Skin epidermis (tissue), 12 donors: ENCODE measurements around the gene PRSS53.

Source experiments
- H3K27ac ChIP-seq, 21 experiments: fragments of 200-600 bp; sonication (generic) in 11 of 21; one replicate each; pipeline ENCODE4 v1.5.0; 2020; ENCODE audit warnings: mild to moderate bottlenecking in 3 of 21, inconsistent platforms in 2 of 21, moderate library complexity in 2 of 21
- H3K4me3 ChIP-seq, 7 experiments: fragments of 200-600 bp; sonication (generic) in 2 of 7; one replicate each; pipeline ENCODE4 v1.5.0; 2020; ENCODE audit warnings: inconsistent platforms in 2 of 7, mild to moderate bottlenecking in 2 of 7, moderate library complexity in 1 of 7

Gene PRSS53

DNA sequence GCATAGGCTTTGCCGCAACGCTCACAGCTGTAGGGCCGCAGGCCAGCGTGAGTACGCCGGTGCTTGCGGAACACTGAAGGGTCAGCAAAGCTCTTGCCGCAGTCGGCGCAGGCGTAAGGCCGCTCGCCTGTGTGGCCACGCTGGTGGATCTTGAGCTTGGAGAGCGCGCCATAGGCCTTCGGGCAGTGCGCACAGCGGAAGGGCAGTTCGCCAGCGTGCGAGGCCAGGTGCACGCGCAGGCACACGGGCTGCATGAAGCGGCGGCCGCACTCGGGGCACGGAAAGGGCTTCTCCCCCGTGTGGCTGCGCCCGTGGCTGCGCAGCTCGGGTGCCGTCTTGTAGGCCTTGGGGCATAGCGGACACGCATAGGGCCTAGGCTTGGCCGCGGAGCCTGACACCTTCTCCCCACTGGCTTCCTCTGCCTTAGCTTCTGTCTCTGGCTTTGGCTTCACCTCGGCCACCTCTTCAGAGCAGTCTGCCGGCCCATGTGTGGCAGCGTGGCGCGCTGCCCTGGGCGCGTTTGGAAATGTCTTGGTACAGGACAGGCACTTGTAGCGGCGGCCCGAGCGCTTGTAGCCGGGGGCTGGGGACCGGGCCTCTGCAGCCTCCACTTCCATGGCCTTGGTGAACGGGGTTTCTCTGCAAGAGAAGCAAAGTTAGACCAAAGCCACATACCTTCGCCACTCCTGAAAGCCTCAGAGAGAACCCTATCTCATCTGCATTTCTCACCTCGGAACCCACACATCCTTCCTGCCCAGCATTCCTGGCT, 24.7 kb downstream of the PRSS53 start:
- peak overlapping the region in 1 of 7 experiments; percentile 3 for H3K4me3 ChIP-seq

DNA sequence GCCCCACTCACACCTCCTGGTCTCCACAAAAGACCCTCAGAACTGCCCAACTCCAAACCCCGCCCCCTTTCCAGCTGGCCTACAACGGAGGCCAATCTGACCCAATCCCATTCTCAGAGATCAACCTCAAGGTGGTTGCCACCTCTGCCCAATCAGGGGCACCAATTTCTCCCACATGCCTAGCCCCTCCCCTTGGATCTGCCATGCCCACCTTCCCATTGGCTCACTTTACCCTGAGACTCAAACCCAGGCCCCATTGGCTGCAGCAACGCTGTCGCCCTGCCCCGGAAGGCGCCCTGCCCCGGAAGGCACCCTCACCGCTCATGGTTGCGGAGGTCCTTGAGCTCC, 25.3 kb downstream of the PRSS53 start:
- peak overlapping the region in 1 of 7 experiments; percentile 3 for H3K4me3 ChIP-seq

More for the DNA sequence above, 24.7 kb downstream of the PRSS53 start:
- H3K27ac ChIP-seq = peak overlapping the region in 20 of 21 experiments; percentile 30 to 89 (median 77)

DNA sequence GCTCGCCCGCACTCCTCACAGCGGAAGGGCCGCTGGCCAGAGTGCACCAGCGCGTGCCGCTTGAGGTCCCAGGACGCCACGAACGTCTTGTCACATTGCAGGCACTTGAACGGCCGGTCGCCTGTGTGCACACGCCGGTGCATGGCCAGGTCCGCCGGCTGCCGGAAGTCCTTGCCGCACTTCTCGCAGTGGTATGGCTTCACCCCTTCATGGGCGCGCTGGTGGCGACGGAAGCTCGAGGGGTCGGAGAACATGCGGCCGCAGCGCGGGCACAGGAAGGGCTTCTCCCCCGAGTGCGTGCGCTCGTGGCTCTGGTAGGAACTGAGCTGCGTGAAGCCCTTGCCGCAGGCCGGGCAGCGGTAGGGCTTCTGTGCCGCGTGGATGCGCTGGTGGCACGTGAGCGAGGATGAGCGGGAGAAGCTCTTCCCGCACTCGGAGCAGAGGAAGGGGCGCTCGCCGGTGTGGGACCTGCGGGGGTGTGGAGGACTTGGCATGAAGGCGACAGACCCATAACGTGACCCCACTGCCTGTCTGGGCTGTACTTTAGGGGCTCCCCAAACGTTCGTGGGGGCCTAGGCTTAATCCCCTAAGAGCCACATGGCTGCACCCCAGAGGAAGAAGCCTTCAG, 26.8 kb downstream of the PRSS53 start:
- H3K4me3 ChIP-seq = no peak overlapping the region
- no peak overlapping the region for H3K27ac ChIP-seq

More for the DNA sequence above, 25.3 kb downstream of the PRSS53 start:
- peak overlapping the region in 15 of 21 experiments; percentile 6 to 89 (median 77) for H3K27ac ChIP-seq

DNA sequence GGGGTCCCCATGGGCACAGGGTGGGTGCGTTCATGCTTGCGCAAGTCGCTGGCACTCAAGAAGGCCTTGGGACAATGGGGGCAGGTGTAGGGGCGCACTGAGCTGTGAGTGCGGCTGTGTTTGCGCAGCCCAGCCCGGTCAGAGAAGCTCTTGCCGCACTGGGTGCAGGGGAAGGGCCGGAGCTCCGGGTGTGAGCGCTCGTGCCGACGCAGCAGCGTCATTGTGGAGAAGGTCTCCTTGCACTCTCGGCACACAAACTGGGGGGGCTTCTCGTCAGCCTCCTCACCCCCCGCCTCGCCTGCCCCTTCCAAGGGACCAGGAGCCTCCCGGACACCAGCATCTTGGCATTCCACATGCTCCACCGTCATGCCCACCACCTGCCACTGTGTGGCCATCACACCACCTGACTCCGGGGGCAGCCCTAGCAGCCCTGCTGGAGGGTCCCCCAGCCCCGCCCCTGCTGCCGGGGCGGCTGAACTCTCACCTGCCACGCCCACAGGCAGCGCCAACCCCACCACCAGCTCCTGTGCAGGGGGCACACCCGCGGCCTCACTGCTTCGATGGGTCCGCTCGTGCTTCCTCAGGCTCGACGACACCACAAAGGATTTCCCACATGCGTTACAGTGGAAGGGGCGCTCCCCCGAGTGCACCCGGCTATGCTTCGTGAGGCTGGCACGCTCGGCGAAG, 27.5 kb downstream of the PRSS53 start:
- no peak overlapping the region for H3K4me3 ChIP-seq
- H3K27ac ChIP-seq = peak overlapping the region in 1 of 21 experiments; percentile 35

DNA sequence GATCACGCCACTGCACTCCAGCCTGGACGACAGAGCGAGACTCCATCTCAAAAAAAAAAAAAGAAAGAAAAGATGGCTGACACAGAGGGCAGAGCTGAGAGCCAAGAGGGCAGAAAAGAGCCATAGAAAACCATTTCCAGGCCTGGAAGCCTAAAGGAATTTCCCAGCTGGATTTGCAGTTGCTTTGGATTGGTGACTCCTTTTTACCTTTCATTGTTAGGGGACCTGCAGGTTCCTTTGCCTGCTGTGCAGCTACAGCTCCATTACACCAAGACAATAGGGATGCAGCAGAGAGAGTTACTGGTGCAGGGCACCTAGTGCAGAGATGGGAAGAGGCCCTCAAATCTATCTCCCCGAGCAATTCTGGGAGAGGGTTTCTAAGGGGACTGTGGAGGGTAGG, 33.1 kb downstream of the PRSS53 start:
- no peak overlapping the region for H3K27ac ChIP-seq
- H3K4me3 ChIP-seq = no peak overlapping the region

DNA sequence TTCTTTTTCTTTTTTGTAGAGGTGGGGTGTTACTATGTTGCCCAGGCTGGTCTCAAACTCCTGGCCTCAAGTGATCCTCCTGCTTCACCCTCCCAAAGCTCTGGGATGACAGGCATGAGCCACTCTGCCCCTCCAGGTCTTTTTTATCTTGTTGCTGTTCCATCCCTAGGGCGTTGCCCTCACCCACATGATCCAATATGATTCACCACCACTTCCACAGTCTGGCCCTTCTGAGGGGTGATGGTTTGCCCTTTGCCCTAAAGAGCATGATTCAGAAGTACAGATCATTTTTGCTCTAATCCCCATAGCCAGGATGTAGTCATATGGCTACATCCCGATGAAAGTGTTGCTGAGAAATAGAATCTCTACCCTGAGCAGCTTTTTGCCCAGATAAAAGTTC, 36.6 kb downstream of the PRSS53 start:
- Histone ChIP-seq H3K4me3 (no peak overlapping the region), H3K27ac (peak overlapping the region in 6 of 21 experiments; percentile 31 to 76 (median 39))

DNA sequence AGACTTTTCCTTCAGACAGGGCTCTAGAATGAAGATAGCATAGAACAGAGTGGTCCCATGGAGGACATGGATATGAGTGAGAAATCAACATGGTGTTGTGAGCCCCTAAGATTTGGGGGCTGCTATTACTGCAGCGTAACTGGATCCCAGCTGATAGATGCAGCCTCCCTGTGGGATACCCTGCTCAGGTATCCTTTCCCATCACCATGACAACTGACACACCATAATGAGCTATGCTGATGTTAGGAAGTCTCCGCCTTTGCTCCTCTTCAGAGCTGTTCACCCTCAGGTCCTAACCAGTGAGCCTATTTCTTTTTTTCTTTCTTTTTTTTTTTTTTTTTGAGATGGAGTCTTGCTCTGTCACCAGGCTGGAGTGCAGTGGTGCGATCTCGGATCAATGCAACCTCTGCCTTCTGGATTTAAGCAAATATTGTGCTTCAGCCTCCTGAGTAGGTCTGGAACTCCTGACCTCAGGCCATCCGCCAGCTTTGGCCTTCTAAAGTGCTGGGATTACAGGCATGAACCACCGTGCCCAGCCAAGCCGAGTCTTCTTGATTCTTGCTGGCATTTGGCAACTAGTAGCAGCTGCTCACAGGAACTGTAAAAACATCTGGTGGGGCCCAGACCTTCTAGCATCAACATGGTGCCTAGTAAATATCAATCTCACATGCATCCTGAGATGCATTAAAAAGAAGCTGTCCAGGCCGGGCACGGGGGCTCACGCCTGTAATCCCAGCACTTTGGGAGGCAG, 38.3 kb downstream of the PRSS53 start:
- Histone ChIP-seq H3K27ac (no peak overlapping the region), H3K4me3 (no peak overlapping the region)

DNA sequence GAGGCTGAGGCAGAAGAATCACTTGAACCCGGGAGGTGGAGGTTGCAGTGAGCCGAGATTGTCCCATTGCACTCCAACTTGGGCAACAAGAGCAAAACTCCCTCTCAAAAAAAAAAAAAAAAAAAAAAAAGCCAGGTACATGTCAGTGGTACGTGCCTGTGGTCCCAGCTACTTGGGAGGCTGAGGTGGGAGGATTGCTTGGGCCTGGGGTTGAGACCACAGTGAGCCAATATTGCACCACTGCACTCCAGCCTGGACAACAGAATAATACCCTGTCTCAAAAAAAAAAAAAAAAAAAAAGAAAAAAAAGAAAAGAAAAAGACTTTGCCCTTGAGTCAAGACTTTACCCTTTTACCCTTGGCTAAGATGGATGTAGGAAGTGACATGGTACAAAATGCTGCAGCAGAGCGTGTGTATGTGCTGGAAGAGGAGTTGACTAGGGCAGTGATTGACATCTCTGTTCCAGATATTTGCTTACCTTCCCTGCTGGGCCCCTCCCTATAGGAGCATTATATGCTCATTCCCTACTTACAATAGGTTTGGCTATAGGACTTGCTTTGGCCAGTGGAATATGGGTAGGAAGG, 44.8 kb downstream of the PRSS53 start:
- no peak overlapping the region for H3K4me3 ChIP-seq
- H3K27ac ChIP-seq = no peak overlapping the region

DNA sequence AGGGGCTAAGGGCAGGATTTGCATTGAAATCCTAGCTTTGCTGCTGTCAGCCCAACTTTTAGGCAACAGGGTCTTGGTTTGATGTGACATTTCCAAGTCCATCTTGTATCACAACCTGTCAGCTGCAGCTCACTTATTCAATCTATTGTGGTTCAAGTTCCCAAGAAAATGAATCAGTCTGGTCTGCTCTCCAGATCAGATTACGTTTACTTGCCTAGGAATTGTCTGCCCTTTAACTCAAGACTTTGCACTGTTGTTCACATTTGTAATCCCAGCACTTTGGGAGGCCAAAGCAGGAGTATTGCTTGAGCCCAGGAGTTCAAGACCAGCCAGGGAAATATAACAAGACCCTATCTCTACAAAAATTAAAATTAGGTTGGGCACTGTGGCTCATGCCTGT, 45.4 kb downstream of the PRSS53 start:
- Histone ChIP-seq H3K27ac (no peak overlapping the region), H3K4me3 (no peak overlapping the region)

DNA sequence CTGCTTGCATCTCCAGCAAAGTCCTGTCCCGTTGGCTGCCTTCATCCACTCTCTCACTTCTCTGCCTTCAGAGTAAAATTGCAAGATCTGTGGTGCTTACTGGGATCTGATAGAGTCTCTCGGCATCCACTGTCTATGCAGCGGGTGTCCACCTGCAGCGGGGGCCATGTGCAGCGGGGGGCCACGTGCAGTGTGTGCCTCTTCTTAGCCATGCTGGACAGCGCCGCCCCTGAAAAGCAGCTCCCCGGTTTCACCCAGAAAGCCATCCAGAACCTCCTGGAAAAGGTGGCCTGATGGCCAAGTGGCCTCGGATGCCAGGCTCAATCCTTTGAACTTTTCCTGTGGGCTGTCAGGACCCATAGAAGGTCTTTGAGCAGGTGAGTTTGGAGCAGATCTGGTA, 45.9 kb downstream of the PRSS53 start:
- Histone ChIP-seq H3K27ac (no peak overlapping the region), H3K4me3 (no peak overlapping the region)

DNA sequence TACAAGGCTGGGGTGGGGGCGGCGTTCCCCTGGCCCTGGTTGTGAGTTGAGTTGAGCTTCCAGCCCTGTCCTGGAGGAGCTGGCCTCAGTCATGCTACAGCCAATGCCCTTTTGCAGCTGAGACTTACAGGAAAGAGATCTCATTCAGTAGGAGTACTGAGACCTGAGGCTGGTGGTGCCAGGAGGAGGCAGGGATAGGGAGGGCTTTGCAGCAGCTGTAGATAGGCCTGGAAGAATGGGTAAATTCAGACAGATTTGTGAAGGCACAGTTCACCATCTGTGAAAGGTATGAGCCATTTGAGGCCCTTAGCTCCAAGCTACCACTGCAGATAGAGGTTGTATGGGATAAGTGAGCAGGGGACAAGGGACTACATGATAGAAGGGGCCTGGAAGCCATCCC, 49.8 kb downstream of the PRSS53 start:
- no peak overlapping the region for H3K4me3 ChIP-seq
- H3K27ac ChIP-seq = no peak overlapping the region

DNA sequence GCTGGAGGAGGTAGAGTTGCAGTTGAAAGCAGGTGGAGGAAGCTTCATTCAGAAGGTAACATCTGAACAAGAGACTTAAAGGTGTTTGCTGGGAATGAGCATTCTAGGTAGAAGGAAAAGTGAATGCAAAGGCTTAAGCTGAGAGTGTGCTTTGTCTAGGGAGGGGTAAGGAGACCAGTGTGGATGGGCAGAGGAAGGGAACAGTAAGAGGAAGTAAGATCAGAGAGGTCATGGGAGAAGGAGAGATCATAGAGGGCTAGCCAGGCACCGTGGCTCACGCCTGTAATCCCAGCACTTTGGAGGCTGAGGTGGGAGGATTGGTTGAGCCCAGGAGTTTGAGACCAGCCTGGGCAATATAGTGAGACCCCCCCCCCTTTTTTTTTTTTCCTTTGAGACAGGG, 52.1 kb downstream of the PRSS53 start:
- no peak overlapping the region for H3K4me3 ChIP-seq
- H3K27ac ChIP-seq = no peak overlapping the region

DNA sequence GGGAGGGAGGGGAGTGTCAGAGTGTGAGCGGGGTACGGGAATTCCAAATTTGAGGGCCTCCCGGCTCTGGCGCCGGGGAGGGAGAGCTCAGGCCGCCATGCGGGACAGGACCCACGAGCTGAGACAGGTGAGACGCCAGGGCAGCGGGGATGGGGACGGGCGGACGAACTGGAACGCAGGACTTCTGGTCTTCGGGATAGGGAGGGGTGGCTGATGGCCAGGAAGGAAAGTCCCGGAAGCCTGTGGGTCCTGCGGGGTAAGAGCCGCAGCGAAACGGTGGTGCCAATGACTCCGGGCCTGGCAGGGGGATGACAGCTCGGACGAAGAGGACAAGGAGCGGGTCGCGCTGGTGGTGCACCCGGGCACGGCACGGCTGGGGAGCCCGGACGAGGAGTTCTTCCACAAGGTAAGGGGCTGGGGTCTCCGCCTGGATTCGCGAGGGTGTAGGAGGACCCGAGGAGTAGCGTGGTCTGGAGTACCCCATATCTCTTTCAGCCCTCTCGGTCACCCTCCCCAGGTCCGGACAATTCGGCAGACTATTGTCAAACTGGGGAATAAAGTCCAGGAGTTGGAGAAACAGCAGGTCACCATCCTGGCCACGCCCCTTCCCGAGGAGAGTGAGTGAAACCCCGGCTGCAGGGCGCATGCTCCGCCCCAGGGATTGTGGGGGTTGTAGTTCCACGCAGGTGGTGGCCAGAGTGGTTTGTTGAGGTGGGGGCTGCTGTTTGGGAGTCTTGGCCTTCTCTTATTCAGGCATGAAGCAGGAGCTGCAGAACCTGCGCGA, 54.8 kb downstream of the PRSS53 start:
- H3K27ac ChIP-seq = peak overlapping the region; percentile 61 to 98 (median 94)
- peak overlapping the region; percentile 62 to 98 (median 84) for H3K4me3 ChIP-seq
